HG03045 (cell line): ENCODE results near the gene BRD4.
"Not testable (repeated sequence)": the region's sequence is repeated elsewhere in the genome, so short reads cannot be mapped to it uniquely, and the experiment has no call there.

ENCODE experiments used
- ATAC-seq: cut with Tn5 transposase; IDR thresholded peaks from one replicate; pipeline ENCODE4 v1.9.1; 2021; ENCODE audit warnings: mild to moderate bottlenecking, moderate library complexity; ENCODE audit not compliant: unreplicated experiment

Gene BRD4

GRCh38 chr19:15332311-15332996 lies at the start of gene BRD4:
BRD4 (minus strand) TSS chr19:15332539; CDS start chr19:15273099, 59,440 bp downstream.
- peak; percentile 60 for ATAC-seq

- no peak for ATAC-seq
Measured at GRCh38 chr19:15381864-15382263, 49.5 kb upstream of the BRD4 start.

- ATAC-seq, result no peak
Measured at GRCh38 chr19:15381429-15381828, 49.1 kb upstream of the BRD4 start.

GRCh38 chr19:15379999-15380647 lies 47.8 kb upstream of the BRD4 start:
- peak; percentile 20 for ATAC-seq

GRCh38 chr19:15379083-15379998 lies 47.0 kb upstream of the BRD4 start, which contains the start of gene AKAP8:
AKAP8 (minus strand) TSS chr19:15379787; CDS start chr19:15379731, 56 bp downstream.
- peak; percentile 85 for ATAC-seq

GRCh38 chr19:15378534-15379082 lies 46.3 kb upstream of the BRD4 start:
- ATAC-seq, result no peak

GRCh38 chr19:15374796-15375440 lies 42.6 kb upstream of the BRD4 start:
- no peak for ATAC-seq

- ATAC-seq, result no peak
Measured at GRCh38 chr19:15374105-15374651, 41.8 kb upstream of the BRD4 start.

- no peak for ATAC-seq
Measured at GRCh38 chr19:15373644-15374043, 41.3 kb upstream of the BRD4 start.

GRCh38 chr19:15372891-15373301 lies 40.6 kb upstream of the BRD4 start:
- no peak for ATAC-seq

GRCh38 chr19:15372470-15372869 lies 40.1 kb upstream of the BRD4 start:
- ATAC-seq, result no peak

GRCh38 chr19:15371786-15372380 lies 39.5 kb upstream of the BRD4 start:
- no peak for ATAC-seq

- no peak for ATAC-seq
Measured at GRCh38 chr19:15371119-15371518, 38.8 kb upstream of the BRD4 start.

- no peak for ATAC-seq
Measured at GRCh38 chr19:15369594-15369891, 37.2 kb upstream of the BRD4 start.

- no peak for ATAC-seq
Measured at GRCh38 chr19:15368798-15369593, 36.7 kb upstream of the BRD4 start.

- ATAC-seq, result no peak
Measured at GRCh38 chr19:15368051-15368632, 35.8 kb upstream of the BRD4 start.

GRCh38 chr19:15367439-15367838 lies 35.1 kb upstream of the BRD4 start:
- no peak for ATAC-seq

GRCh38 chr19:15365264-15365663 lies 32.9 kb upstream of the BRD4 start:
- ATAC-seq, result no peak

GRCh38 chr19:15363791-15364190 lies 31.5 kb upstream of the BRD4 start:
- not testable (repeated sequence) for ATAC-seq
